ENCODE results near the gene MBD3L2.

The MBD3L2 gene

GRCh38 chr19:7088999-7089398, 39.9 kb downstream of the MBD3L2 start:
- no peak for TF ChIP-seq CTCF (IDR thresholded peaks at IDR 0.05; ENCODE audit: borderline replicate concordance, control extremely low read depth, extremely low read depth, insufficient read depth, missing control alignments)
- DNase-seq (ENCODE audit: low spot score): no peak
- in situ Hi-C loops (cut with MboI; ENCODE audit: low sequenced_read_pairs, unreplicated experiment): loop anchor here (10.0 kb wide), 1 partner anchor 84 kb away; no protein-coding TSS in a partner anchor

DNA sequence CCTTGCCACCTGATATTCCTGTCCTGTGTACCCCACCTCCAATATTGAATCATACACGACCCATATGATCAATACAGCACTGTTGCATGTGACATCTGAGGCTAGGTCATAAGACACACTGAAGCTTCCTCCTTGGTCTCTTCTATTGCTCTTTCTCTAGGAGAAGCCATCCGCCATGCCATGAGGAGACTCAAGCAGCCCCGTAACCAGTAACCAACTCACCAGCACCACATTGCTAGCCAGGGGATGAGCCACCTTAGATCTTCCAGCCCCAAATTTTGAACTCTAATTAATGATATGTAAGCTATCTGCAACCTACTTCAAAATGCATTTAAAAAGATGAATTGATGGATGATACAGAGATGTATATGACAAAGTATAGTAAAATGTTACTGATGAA, 49.0 kb downstream of the MBD3L2 start:
- in situ Hi-C loops (cut with MboI; ENCODE audit: low sequenced_read_pairs, unreplicated experiment): no loop called here
- TF ChIP-seq CTCF (IDR thresholded peaks at IDR 0.05; ENCODE audit: borderline replicate concordance, control extremely low read depth, extremely low read depth, insufficient read depth, missing control alignments): no peak
- DNase-seq (ENCODE audit: low spot score): no peak

DNA sequence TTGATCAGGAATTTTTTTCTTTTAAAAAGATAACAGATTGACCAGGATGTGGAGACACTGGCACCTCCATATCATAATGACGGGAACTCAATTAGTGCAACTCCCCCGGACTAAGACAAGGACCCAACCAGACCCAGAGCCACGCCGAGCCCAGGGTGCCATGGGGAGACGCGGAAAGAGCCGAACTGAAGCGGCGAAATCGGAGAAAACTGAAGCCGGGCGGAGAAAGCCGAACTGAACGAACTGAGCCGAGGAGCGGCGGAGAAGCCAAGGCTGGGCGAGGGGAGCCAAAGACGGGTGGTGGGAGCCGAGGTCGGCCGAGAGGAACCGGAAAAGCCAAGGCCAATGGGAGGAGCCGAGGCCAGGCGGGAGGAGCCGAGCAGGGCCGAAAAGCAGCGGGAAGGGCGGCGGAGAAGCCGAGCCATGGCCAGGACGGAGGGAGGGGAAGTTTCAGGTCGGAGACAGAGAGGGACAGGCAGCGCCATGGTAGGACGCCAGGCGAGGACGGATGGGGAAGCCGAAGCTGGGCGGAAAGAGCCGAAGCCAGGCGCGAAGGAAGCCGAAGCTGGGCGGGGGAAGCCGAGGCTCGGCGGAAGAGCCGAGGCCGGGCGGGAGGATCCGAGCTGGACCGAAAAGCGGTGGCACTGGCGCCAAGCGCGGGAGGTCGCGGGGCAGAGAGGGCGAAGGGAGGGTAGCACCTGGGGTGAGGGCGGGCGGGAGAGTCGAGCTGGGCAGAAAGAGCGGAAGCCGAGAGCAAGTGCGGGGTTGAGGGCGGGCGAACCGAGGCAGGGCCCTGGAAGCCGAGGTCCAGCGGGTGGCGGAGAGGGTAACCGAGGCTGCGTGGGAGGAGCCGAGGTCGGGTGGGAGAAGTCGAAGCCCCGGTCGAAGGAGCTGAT, 49.8 kb downstream of the MBD3L2 start:
- in situ Hi-C loops (cut with MboI; ENCODE audit: low sequenced_read_pairs, unreplicated experiment): no loop called here
- no peak for TF ChIP-seq CTCF (IDR thresholded peaks at IDR 0.05; ENCODE audit: borderline replicate concordance, control extremely low read depth, extremely low read depth, insufficient read depth, missing control alignments)

GRCh38 chr19:7099597-7099921, 50.4 kb downstream of the MBD3L2 start:
- TF ChIP-seq CTCF (IDR thresholded peaks at IDR 0.05; ENCODE audit: borderline replicate concordance, control extremely low read depth, extremely low read depth, insufficient read depth, missing control alignments): no peak
- in situ Hi-C loops (cut with MboI; ENCODE audit: low sequenced_read_pairs, unreplicated experiment): no loop called here
- no peak for DNase-seq (ENCODE audit: low spot score)

More for the DNA sequence above, 49.8 kb downstream of the MBD3L2 start:
- DNase-seq (ENCODE audit: low spot score): peak; percentile 95

All from GM13976 (cell line).